Panc1 (cell line): Measurements from ENCODE around the gene DPM3. TPM values are rescaled to one million over a fixed set of nuclear protein-coding genes. Genes with fewer than 3 reads are reported as not detected.
"Not testable (repeated sequence)": the region's sequence is repeated elsewhere in the genome, so short reads cannot be mapped to it uniquely, and the experiment has no call there.

ENCODE experiments used
- ATAC-seq: fragments of 200-7000 bp; cut with Tn5 transposase; 2 replicates; pipeline ENCODE4 v1.9.1; 2020; ENCODE audit warnings: mild to moderate bottlenecking, moderate library complexity
- BruUV-seq: library from RNA; stranded (reverse); fragments of 400-500 nt; replicated peaks from 2 replicates; lab custom pipeline; 2021; lab: Mats Ljungman, UMichigan
- CTCF ChIA-PET: fragments of 300-600 bp; sonication (Branson Sonifier 250); formaldehyde crosslinking; loops from one replicate; lab custom pipeline; 2022; ENCODE audit warnings: antibody characterized with exemption; lab: Charles Lee
- POLR2A ChIA-PET: fragments of 300-600 bp; sonication (Branson Sonifier 250); formaldehyde crosslinking; loops from one replicate; lab custom pipeline; 2022; ENCODE audit warnings: antibody characterized with exemption; lab: Charles Lee
- DNase-seq: peaks from one replicate; pipeline ENCODE4 v3.0.0-alpha.2; 2010; ENCODE audit warnings: low read depth, low spot score
- H3K27ac ChIP-seq: 2 replicates; pipeline ENCODE4 v1.5.1; 2011; ENCODE audit warnings: mild to moderate bottlenecking, low read length, inconsistent platforms
- H3K27me3 ChIP-seq: fragments of 200-500 bp; sonication (Bioruptor generic); 2 replicates; pipeline ENCODE4 v1.6.0; 2014; ENCODE audit warnings: low read length, inconsistent platforms; ENCODE audit not compliant: control insufficient read depth, insufficient read depth
- H3K36me3 ChIP-seq: fragments of 200-500 bp; sonication (Bioruptor generic); 2 replicates; pipeline ENCODE4 v1.5.1; 2014; ENCODE audit warnings: inconsistent platforms, mild to moderate bottlenecking, low read length, moderate library complexity; ENCODE audit not compliant: control insufficient read depth, insufficient read depth
- H3K4me1 ChIP-seq: 2 replicates; pipeline ENCODE4 v1.5.1; 2011; ENCODE audit warnings: inconsistent platforms, mild to moderate bottlenecking, low read length, moderate library complexity; ENCODE audit not compliant: control insufficient read depth, insufficient read depth
- H3K4me3 ChIP-seq, 2 experiments: 2 replicates each; pipeline ENCODE4 v1.5.1; 2011 to 2012; ENCODE audit warnings: low read depth in 2 of 2, low read length in 2 of 2, mild to moderate bottlenecking in 2 of 2, inconsistent platforms in 1 of 2, moderate library complexity in 1 of 2
- H3K9me3 ChIP-seq: fragments of 200-500 bp; sonication (Bioruptor generic); 2 replicates; pipeline ENCODE4 v1.5.1; 2014; ENCODE audit warnings: low read depth, mild to moderate bottlenecking, inconsistent platforms, low read length, moderate library complexity; ENCODE audit not compliant: control insufficient read depth, insufficient read depth
- POLR2AphosphoS5 ChIP-seq: IDR thresholded peaks from 2 replicates; pipeline ENCODE4 v1.6.1; 2012; ENCODE audit warnings: mild to moderate bottlenecking, low read depth, low read length, moderate library complexity
- SIN3A ChIP-seq: IDR thresholded peaks from 2 replicates; pipeline ENCODE4 v1.6.1; 2012; ENCODE audit warnings: low read depth, mild to moderate bottlenecking, low read length, moderate library complexity, borderline replicate concordance; ENCODE audit not compliant: insufficient read depth
- TCF7L2 ChIP-seq: IDR thresholded peaks from 2 replicates; pipeline ENCODE4 v1.6.1; 2011; ENCODE audit warnings: mild to moderate bottlenecking, low read depth, low read length, inconsistent platforms
- in situ Hi-C: cut with HindIII; loops from 2 replicates; pipeline ENCODE4 v1.10.0; 2016; ENCODE audit warnings: low sequenced_read_pairs, low pct_unique_long_range_greater_than_20kb
- intact Hi-C: fragments of 100-400 bp; cut with micrococcal nuclease; formaldehyde crosslinking; loops from one replicate; pipeline ENCODE4 v1.10.0; 2022; ENCODE audit not compliant: unreplicated experiment
- total RNA-seq: library from RNA; stranded (reverse); gene quantifications from one replicate; pipeline ENCODE4 v1.2.1, GENCODE V29; 2021; ENCODE audit not compliant: unreplicated experiment
- TF ChIP-seq, protein P1 (sequence below): fragments of 450-650 bp; IDR thresholded peaks from 2 replicates; pipeline ENCODE4 v1.5.1; 2017; ENCODE audit warnings: mild to moderate bottlenecking
- TF ChIP-seq, protein P2 (sequence below), 2 experiments: IDR thresholded peaks; 2 replicates each; pipeline ENCODE4 v1.6.1; 2011 to 2012; ENCODE audit warnings: low read depth in 2 of 2, control low read depth in 1 of 2, low read length in 1 of 2, mild to moderate bottlenecking in 1 of 2, moderate library complexity in 1 of 2; ENCODE audit not compliant: insufficient read depth in 1 of 2

Gene DPM3
- total RNA-seq, 1 experiment from 2014 or later: 66.0 TPM

DNA sequence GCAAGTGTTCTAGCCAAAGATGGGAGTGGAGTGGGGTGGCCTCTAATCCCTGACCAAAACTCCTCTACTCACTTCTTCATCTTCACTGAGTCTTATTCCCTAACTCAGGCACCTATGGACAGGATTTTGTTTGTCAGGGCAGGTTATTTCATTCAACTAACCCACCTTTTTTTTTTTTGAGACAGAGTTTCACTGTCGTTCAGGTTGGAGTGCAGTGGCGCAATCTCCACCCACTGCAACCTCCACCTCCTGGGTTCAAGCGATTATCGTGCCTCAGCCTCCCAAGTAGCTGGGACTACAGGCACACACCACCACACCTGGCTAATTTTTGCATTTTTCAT, 27.7 kb upstream of the DPM3 start:
- ChIA-PET POLR2A (interaction anchor here (0.7 to 1.2 kb wide), 2 partner anchors 37 to 62 kb away, joined by 3 to 6 read pairs; no protein-coding TSS in a partner anchor), CTCF (interaction anchor here (0.7 to 3.3 kb wide), 4 partner anchors 9 to 83 kb away, joined by 5 to 27 read pairs (median 6); no protein-coding TSS in a partner anchor)
- H3K9me3 ChIP-seq, BruUV-seq, H3K36me3 ChIP-seq, ATAC-seq, H3K4me3 ChIP-seq, DNase-seq, in situ Hi-C loops, H3K27ac ChIP-seq, H3K27me3 ChIP-seq: not testable (repeated sequence)
- peaks cover 14% of the 10 kb centered on the region for H3K4me1 ChIP-seq
- TF ChIP-seq, protein P1, sequence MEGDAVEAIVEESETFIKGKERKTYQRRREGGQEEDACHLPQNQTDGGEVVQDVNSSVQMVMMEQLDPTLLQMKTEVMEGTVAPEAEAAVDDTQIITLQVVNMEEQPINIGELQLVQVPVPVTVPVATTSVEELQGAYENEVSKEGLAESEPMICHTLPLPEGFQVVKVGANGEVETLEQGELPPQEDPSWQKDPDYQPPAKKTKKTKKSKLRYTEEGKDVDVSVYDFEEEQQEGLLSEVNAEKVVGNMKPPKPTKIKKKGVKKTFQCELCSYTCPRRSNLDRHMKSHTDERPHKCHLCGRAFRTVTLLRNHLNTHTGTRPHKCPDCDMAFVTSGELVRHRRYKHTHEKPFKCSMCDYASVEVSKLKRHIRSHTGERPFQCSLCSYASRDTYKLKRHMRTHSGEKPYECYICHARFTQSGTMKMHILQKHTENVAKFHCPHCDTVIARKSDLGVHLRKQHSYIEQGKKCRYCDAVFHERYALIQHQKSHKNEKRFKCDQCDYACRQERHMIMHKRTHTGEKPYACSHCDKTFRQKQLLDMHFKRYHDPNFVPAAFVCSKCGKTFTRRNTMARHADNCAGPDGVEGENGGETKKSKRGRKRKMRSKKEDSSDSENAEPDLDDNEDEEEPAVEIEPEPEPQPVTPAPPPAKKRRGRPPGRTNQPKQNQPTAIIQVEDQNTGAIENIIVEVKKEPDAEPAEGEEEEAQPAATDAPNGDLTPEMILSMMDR: peak; percentile 35
- intact Hi-C loops: loop anchor here (2.0 kb wide), 1 partner anchor 75 kb away; no protein-coding TSS in a partner anchor

- Histone ChIP-seq H3K4me1 (peaks cover 14% of the 10 kb centered on the region), H3K4me3 (peak overlapping the region; percentile 6 to 39; a peak in 3 of 4 replicates), H3K36me3 (no peaks in the 10 kb centered on the region; the same call in 1 of the 2 replicates), H3K27me3 (no peaks in the 10 kb centered on the region), H3K9me3 (no peaks in the 10 kb centered on the region), H3K27ac (peak overlapping the region; percentile 35; the same call in 1 of the 2 replicates)
- ChIA-PET CTCF (interaction anchor here (0.6 to 3.3 kb wide), 10 partner anchors 10 to 82 kb away, joined by 3 to 27 read pairs (median 5); no protein-coding TSS in a partner anchor), POLR2A (interaction anchor here (0.7 to 1.2 kb wide), 2 partner anchors 28 to 36 kb away, joined by 3 read pairs; no protein-coding TSS in a partner anchor)
- DNase-seq (peak; percentile 64), ATAC-seq (peak; percentile 86)
- BruUV-seq: no TSS peak
- in situ Hi-C loops (no loop called here), intact Hi-C loops (loop anchor here (2.0 kb wide), 1 partner anchor 75 kb away; no protein-coding TSS in a partner anchor)
- no peak for TF ChIP-seq TCF7L2
- peak; percentile 42; the same call in 1 of the 2 replicates for TF ChIP-seq POLR2AphosphoS5
- TF ChIP-seq, protein P2, sequence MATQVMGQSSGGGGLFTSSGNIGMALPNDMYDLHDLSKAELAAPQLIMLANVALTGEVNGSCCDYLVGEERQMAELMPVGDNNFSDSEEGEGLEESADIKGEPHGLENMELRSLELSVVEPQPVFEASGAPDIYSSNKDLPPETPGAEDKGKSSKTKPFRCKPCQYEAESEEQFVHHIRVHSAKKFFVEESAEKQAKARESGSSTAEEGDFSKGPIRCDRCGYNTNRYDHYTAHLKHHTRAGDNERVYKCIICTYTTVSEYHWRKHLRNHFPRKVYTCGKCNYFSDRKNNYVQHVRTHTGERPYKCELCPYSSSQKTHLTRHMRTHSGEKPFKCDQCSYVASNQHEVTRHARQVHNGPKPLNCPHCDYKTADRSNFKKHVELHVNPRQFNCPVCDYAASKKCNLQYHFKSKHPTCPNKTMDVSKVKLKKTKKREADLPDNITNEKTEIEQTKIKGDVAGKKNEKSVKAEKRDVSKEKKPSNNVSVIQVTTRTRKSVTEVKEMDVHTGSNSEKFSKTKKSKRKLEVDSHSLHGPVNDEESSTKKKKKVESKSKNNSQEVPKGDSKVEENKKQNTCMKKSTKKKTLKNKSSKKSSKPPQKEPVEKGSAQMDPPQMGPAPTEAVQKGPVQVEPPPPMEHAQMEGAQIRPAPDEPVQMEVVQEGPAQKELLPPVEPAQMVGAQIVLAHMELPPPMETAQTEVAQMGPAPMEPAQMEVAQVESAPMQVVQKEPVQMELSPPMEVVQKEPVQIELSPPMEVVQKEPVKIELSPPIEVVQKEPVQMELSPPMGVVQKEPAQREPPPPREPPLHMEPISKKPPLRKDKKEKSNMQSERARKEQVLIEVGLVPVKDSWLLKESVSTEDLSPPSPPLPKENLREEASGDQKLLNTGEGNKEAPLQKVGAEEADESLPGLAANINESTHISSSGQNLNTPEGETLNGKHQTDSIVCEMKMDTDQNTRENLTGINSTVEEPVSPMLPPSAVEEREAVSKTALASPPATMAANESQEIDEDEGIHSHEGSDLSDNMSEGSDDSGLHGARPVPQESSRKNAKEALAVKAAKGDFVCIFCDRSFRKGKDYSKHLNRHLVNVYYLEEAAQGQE (IDR thresholded peaks at IDR 0.05; ENCODE audit: insufficient read depth in 1 of 2, low read depth in 2 of 2, low read length in 1 of 2): no peak
- TF ChIP-seq, protein P1: peak; percentile 93
- TF ChIP-seq SIN3A: no peak
These were observed 27.1 kb upstream of the DPM3 start for GRCh38 chr1:155167166-155168104.
